Mononuclear cell (primary cell): ENCODE measurements around the gene GOLGA2. TPM values are rescaled to one million over a fixed set of nuclear protein-coding genes. Genes with fewer than 3 reads are reported as not detected.
A peak's percentile ranks its signal among the peaks of the same experiment; 100 is the strongest.

Source experiments
- H3K27me3 ChIP-seq: 2 replicates; pipeline ENCODE4 v1.6.0; 2011; ENCODE audit warnings: low read length, control low read depth; ENCODE audit not compliant: insufficient read depth
- H3K4me1 ChIP-seq: 2 replicates; pipeline ENCODE4 v1.5.1; 2011; ENCODE audit warnings: mild to moderate bottlenecking, low read length, control low read depth; ENCODE audit not compliant: insufficient read depth
- H3K4me3 ChIP-seq: 2 replicates; pipeline ENCODE4 v1.5.1; 2011; ENCODE audit warnings: mild to moderate bottlenecking, low read length, moderate library complexity
- H3K9me3 ChIP-seq: 2 replicates; pipeline ENCODE4 v1.5.1; 2011; ENCODE audit warnings: low read depth, mild to moderate bottlenecking, control low read depth, low read length
- total RNA-seq: library from RNA; depleted of rRNA; stranded (reverse); fragments of >200 nt; gene quantifications from one replicate; pipeline ENCODE4 v1.2.3, GENCODE V29; 2012

Gene GOLGA2
- total RNA-seq = 18.7 TPM

- H3K4me1 ChIP-seq = peaks cover 26% of the 10 kb centered on the region
- peak within 1 kb of the TSS; percentile 71 for H3K4me3 ChIP-seq
- no peaks in the 10 kb centered on the region for H3K27me3 ChIP-seq
- H3K9me3 ChIP-seq = no peaks in the 10 kb centered on the region
Measured at GRCh38 chr9:128275198-128276007, at the start of gene GOLGA2. Gene GOLGA2 (minus strand): TSS chr9:128276007. CDS start chr9:128275976, 31 bp downstream.

GRCh38 chr9:128324401-128324800, 48.6 kb upstream of the GOLGA2 start:
- Histone ChIP-seq H3K27me3 (no peaks in the 10 kb centered on the region), H3K4me3 (no peak overlapping the region), H3K9me3 (no peaks in the 10 kb centered on the region), H3K4me1 (peaks cover 29% of the 10 kb centered on the region)

- Histone ChIP-seq H3K9me3 (no peaks in the 10 kb centered on the region), H3K4me3 (peak overlapping the region; percentile 76), H3K27me3 (no peaks in the 10 kb centered on the region), H3K4me1 (peaks cover 29% of the 10 kb centered on the region)
Measured at GRCh38 chr9:128323791-128324190, 48.0 kb upstream of the GOLGA2 start.

- Histone ChIP-seq H3K4me1 (peaks cover 29% of the 10 kb centered on the region), H3K9me3 (no peaks in the 10 kb centered on the region), H3K4me3 (peak overlapping the region; percentile 76), H3K27me3 (no peaks in the 10 kb centered on the region)
Measured at GRCh38 chr9:128323212-128323730, 47.5 kb upstream of the GOLGA2 start.

GRCh38 chr9:128322404-128323211, 46.8 kb upstream of the GOLGA2 start, which contains the start of the genes COQ4 and TRUB2:
Gene COQ4 (plus strand): TSS chr9:128322839. CDS start chr9:128322859, 20 bp downstream.
Gene TRUB2 (minus strand): TSS chr9:128322447. CDS start chr9:128322408, 39 bp downstream.
- peaks cover 29% of the 10 kb centered on the region for H3K4me1 ChIP-seq
- no peaks in the 10 kb centered on the region for H3K27me3 ChIP-seq
- H3K4me3 ChIP-seq = peak within 1 kb of the TSS; percentile 76
- no peaks in the 10 kb centered on the region for H3K9me3 ChIP-seq

- no peaks in the 10 kb centered on the region for H3K9me3 ChIP-seq
- peak overlapping the region; percentile 76 for H3K4me3 ChIP-seq
- H3K27me3 ChIP-seq = no peaks in the 10 kb centered on the region
- peaks cover 29% of the 10 kb centered on the region for H3K4me1 ChIP-seq
Measured at GRCh38 chr9:128321879-128322403, 46.1 kb upstream of the GOLGA2 start.

GRCh38 chr9:128321343-128321742, 45.5 kb upstream of the GOLGA2 start:
- Histone ChIP-seq H3K27me3 (no peaks in the 10 kb centered on the region), H3K9me3 (no peaks in the 10 kb centered on the region), H3K4me1 (peaks cover 29% of the 10 kb centered on the region), H3K4me3 (no peak overlapping the region)

- no peak overlapping the region for H3K4me3 ChIP-seq
- H3K9me3 ChIP-seq = no peaks in the 10 kb centered on the region
- peaks cover 10% of the 10 kb centered on the region for H3K4me1 ChIP-seq
- H3K27me3 ChIP-seq = no peaks in the 10 kb centered on the region
Measured at GRCh38 chr9:128317629-128318028, 41.8 kb upstream of the GOLGA2 start.

- Histone ChIP-seq H3K27me3 (no peaks in the 10 kb centered on the region), H3K4me3 (no peak overlapping the region), H3K9me3 (no peaks in the 10 kb centered on the region), H3K4me1 (peaks cover 3% of the 10 kb centered on the region)
Measured at GRCh38 chr9:128316421-128316820, 40.6 kb upstream of the GOLGA2 start.

- no peak overlapping the region for H3K4me3 ChIP-seq
Measured at GRCh38 chr9:128314697-128315096, 38.9 kb upstream of the GOLGA2 start.

GRCh38 chr9:128310461-128310860, 34.7 kb upstream of the GOLGA2 start:
- H3K4me1 ChIP-seq = no peaks in the 10 kb centered on the region
- H3K4me3 ChIP-seq = no peak overlapping the region
- no peaks in the 10 kb centered on the region for H3K9me3 ChIP-seq
- H3K27me3 ChIP-seq = no peaks in the 10 kb centered on the region

More at GRCh38 chr9:128314697-128315096, 38.9 kb upstream of the GOLGA2 start:
- Histone ChIP-seq H3K4me1 (no peaks in the 10 kb centered on the region), H3K27me3 (no peaks in the 10 kb centered on the region), H3K9me3 (no peaks in the 10 kb centered on the region)

- H3K4me1 ChIP-seq = no peaks in the 10 kb centered on the region
- no peaks in the 10 kb centered on the region for H3K9me3 ChIP-seq
- no peaks in the 10 kb centered on the region for H3K27me3 ChIP-seq
- H3K4me3 ChIP-seq = no peak overlapping the region
Measured at GRCh38 chr9:128309551-128309950, 33.7 kb upstream of the GOLGA2 start.

- Histone ChIP-seq H3K4me3 (no peak overlapping the region), H3K9me3 (no peaks in the 10 kb centered on the region)
Measured at GRCh38 chr9:128304971-128305288, 29.1 kb upstream of the GOLGA2 start.

GRCh38 chr9:128304136-128304970, 28.5 kb upstream of the GOLGA2 start:
- H3K4me1 ChIP-seq = no peaks in the 10 kb centered on the region
- H3K9me3 ChIP-seq = no peaks in the 10 kb centered on the region
- H3K27me3 ChIP-seq = no peaks in the 10 kb centered on the region
- H3K4me3 ChIP-seq = no peak overlapping the region

More at GRCh38 chr9:128304971-128305288, 29.1 kb upstream of the GOLGA2 start:
- H3K4me1 ChIP-seq = no peaks in the 10 kb centered on the region
- H3K27me3 ChIP-seq = no peaks in the 10 kb centered on the region
